Keratinocyte (primary cell): ENCODE measurements around the gene ULK4. TPM values are rescaled to one million over a fixed set of nuclear protein-coding genes. Genes with fewer than 3 reads are reported as not detected.

ENCODE experiments used
- DNase-seq: peaks from one replicate; pipeline ENCODE4 v3.0.0-alpha.2; 2011; ENCODE audit warnings: low read depth, missing footprints, low spot score
- FAIRE-seq: peaks from 2 replicates; lab custom pipeline; 2011; peaks lifted over from hg19 to GRCh38; lab: Jason Lieb, UNC
- H2AFZ ChIP-seq: 2 replicates; pipeline ENCODE4 v1.6.0; 2012; ENCODE audit warnings: low read length, control low read depth, inconsistent platforms; ENCODE audit not compliant: control insufficient read depth
- H3K27ac ChIP-seq: 2 replicates; pipeline ENCODE4 v1.5.1; 2011; ENCODE audit warnings: low read length; ENCODE audit not compliant: control insufficient read depth, insufficient read depth
- H3K27me3 ChIP-seq: 3 replicates; pipeline ENCODE4 v1.6.0; 2011; ENCODE audit warnings: low read length; ENCODE audit not compliant: control insufficient read depth, insufficient read depth; ENCODE audit errors: extremely low read depth
- H3K36me3 ChIP-seq, 2 experiments: 2 replicates in 1 of 2; 3 replicates in 1 of 2; pipeline ENCODE4 v1.5.1; 2011; ENCODE audit warnings: low read length in 2 of 2, mild to moderate bottlenecking in 1 of 2; ENCODE audit not compliant: control insufficient read depth in 2 of 2, insufficient read depth in 2 of 2; ENCODE audit errors: extremely low read depth in 1 of 2
- H3K4me1 ChIP-seq: 3 replicates; pipeline ENCODE4 v1.5.1; 2011; ENCODE audit warnings: low read length; ENCODE audit not compliant: control insufficient read depth, insufficient read depth; ENCODE audit errors: extremely low read depth
- H3K4me2 ChIP-seq: 3 replicates; pipeline ENCODE4 v1.6.0; 2011; ENCODE audit warnings: low read depth, low read length; ENCODE audit not compliant: control insufficient read depth, insufficient read depth; ENCODE audit errors: extremely low read depth
- H3K4me3 ChIP-seq, 3 experiments: fragments of 200-600 bp in 1 of 3; sonication (generic) in 1 of 3; 2 replicates in 2 of 3; 3 replicates in 1 of 3; pipeline ENCODE4 v1.5.1; 2011 to 2016; ENCODE audit warnings: low read length in 3 of 3, mild to moderate bottlenecking in 3 of 3, control low read depth in 2 of 3, inconsistent platforms in 1 of 3, low read depth in 1 of 3, mixed read lengths in 1 of 3, mixed run types in 1 of 3, moderate library complexity in 1 of 3; ENCODE audit not compliant: control insufficient read depth in 2 of 3, insufficient read depth in 2 of 3; ENCODE audit errors: extremely low read depth in 1 of 3
- H3K79me2 ChIP-seq: 2 replicates; pipeline ENCODE4 v1.6.0; 2012; ENCODE audit warnings: low read length; ENCODE audit not compliant: control insufficient read depth, insufficient read depth
- H3K9ac ChIP-seq: 3 replicates; pipeline ENCODE4 v1.6.0; 2011; ENCODE audit warnings: low read length; ENCODE audit not compliant: control insufficient read depth, insufficient read depth; ENCODE audit errors: extremely low read depth
- H3K9me1 ChIP-seq: 3 replicates; pipeline ENCODE4 v1.6.0; 2011; ENCODE audit warnings: low read length; ENCODE audit not compliant: control insufficient read depth, insufficient read depth; ENCODE audit errors: extremely low read depth
- H3K9me3 ChIP-seq: 2 replicates; pipeline ENCODE4 v1.5.1; 2012; ENCODE audit warnings: low read depth, low read length; ENCODE audit not compliant: control insufficient read depth
- H4K20me1 ChIP-seq: 3 replicates; pipeline ENCODE4 v1.6.0; 2011; ENCODE audit warnings: low read length; ENCODE audit not compliant: control insufficient read depth, insufficient read depth; ENCODE audit errors: extremely low read depth
- EZH2 ChIP-seq: IDR thresholded peaks from one replicate; pipeline ENCODE4 v1.6.1; 2012; ENCODE audit warnings: inconsistent platforms, mild to moderate bottlenecking, low read length, moderate library complexity
- dilution Hi-C: fragments of 300-500 bp; cut with MboI; formaldehyde crosslinking; loops from one replicate; pipeline ENCODE4 v1.7.0; 2020; ENCODE audit warnings: low sequenced_read_pairs; ENCODE audit not compliant: extremely low pct_ligation_motif_present
- polyA plus RNA-seq, 5 experiments: library from polyadenylated mRNA; depleted of rRNA in 3 of 5; stranded (reverse) in 3 of 5; stranded (forward) in 1 of 5; unstranded in 1 of 5; fragments of >200 nt; gene quantifications; 1 replicate in 1 of 5; 2 replicates in 3 of 5; 3 replicates in 1 of 5; pipeline versions ENCODE4 v1.2.1 to v1.2.3, GENCODE V29; 2011 to 2012; ENCODE audit warnings: missing spikeins in 2 of 5, low read depth in 1 of 5, low replicate concordance in 1 of 5
- TF ChIP-seq, protein P1 (sequence below), 3 experiments: IDR thresholded peaks in 1 of 3; conservative IDR thresholded peaks in 1 of 3; optimal IDR thresholded peaks in 1 of 3; 2 replicates in 2 of 3; 3 replicates in 1 of 3; pipeline versions ENCODE3 to v1.5.1; 2011; ENCODE audit warnings: low read length in 3 of 3, mild to moderate bottlenecking in 3 of 3, moderate library complexity in 2 of 3, control low read depth in 1 of 3, inconsistent platforms in 1 of 3; ENCODE audit not compliant: insufficient read depth in 2 of 3; ENCODE audit errors: extremely low read depth in 1 of 3

ULK4 gene
- polyA plus RNA-seq, 1 donor (not counting 4 experiments of a cell fraction or from before 2014, with no cell fraction given): 6.1 TPM

DNA sequence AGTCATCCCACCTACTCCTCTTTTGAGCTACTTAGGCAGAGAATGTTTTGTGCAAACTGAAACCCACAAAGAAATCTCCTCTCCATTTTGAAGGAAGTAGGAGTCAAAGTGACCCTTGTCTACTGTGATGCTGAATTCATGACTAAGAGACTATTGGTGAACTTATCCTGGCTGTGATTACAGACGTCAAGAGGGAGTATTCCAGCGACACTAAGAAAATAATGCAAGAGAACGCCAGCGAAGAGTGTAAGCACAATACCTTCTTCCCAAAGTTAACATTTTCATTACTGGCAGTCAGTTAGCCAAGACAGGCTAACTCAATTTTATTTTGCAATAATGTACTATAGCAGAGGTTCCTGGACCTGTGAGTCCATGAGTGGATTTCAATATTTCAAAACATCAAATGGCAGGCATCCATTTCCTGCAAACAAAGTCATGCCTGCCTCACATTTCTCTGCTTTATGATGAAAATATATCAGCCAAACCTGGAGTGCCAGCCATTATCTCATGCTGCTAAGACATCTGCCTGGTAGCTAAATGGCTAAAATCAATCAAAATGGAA is 703.6 kb downstream of the ULK4 start:
- H3K9me1 ChIP-seq: no peaks in the 10 kb centered on the region
- dilution Hi-C loops: no loop called here
- H3K4me2 ChIP-seq: no peak overlapping the region
- no peaks in the 10 kb centered on the region for H3K4me1 ChIP-seq
- no peak overlapping the region for H3K4me3 ChIP-seq
- no peak for TF ChIP-seq EZH2
- TF ChIP-seq, protein P1, sequence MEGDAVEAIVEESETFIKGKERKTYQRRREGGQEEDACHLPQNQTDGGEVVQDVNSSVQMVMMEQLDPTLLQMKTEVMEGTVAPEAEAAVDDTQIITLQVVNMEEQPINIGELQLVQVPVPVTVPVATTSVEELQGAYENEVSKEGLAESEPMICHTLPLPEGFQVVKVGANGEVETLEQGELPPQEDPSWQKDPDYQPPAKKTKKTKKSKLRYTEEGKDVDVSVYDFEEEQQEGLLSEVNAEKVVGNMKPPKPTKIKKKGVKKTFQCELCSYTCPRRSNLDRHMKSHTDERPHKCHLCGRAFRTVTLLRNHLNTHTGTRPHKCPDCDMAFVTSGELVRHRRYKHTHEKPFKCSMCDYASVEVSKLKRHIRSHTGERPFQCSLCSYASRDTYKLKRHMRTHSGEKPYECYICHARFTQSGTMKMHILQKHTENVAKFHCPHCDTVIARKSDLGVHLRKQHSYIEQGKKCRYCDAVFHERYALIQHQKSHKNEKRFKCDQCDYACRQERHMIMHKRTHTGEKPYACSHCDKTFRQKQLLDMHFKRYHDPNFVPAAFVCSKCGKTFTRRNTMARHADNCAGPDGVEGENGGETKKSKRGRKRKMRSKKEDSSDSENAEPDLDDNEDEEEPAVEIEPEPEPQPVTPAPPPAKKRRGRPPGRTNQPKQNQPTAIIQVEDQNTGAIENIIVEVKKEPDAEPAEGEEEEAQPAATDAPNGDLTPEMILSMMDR (optimal IDR thresholded peaks at IDR 0.05 in 1 of 3, IDR thresholded peaks at IDR 0.05 in 1 of 3, conservative IDR thresholded peaks at IDR 0.05 in 1 of 3; ENCODE audit: extremely low read depth in 1 of 3, insufficient read depth in 2 of 3, low read length in 3 of 3): no peak
- DNase-seq (no peak), FAIRE-seq (no peak)
- H3K9ac ChIP-seq: no peak overlapping the region
- no peak overlapping the region for H2AFZ ChIP-seq
- H3K9me3 ChIP-seq: no peaks in the 10 kb centered on the region
- H3K27me3 ChIP-seq: no peaks in the 10 kb centered on the region
- no peaks in the 10 kb centered on the region for H3K79me2 ChIP-seq
- no peak overlapping the region for H3K27ac ChIP-seq
- no peaks in the 10 kb centered on the region for H3K36me3 ChIP-seq
- no peaks in the 10 kb centered on the region for H4K20me1 ChIP-seq

DNA sequence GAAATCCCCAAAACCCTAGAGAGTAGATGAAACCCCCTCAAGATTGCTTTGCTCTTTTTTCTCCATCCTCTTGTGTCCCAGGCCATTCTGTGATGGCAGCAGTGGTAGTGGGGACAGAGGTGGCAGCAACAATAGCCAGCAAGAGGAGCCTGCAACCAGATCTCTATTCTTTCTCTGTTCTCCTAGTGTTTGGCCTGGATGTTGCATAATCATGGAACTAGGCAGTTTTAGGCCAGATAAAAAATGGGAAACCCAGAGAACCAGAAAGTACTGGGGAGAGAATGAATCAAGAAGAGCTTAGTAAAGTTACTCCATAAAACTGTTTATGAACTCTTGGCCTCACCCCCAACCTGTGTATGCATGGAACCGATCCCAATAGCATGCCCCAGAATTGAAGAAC is 710.3 kb downstream of the ULK4 start:
- H3K4me2 ChIP-seq: no peak overlapping the region
- no peak overlapping the region for H3K27ac ChIP-seq
- no peak overlapping the region for H3K4me3 ChIP-seq
- no peaks in the 10 kb centered on the region for H3K36me3 ChIP-seq
- dilution Hi-C loops: no loop called here
- no peaks in the 10 kb centered on the region for H4K20me1 ChIP-seq
- no peaks in the 10 kb centered on the region for H3K27me3 ChIP-seq
- H3K9ac ChIP-seq: no peak overlapping the region
- no peak for DNase-seq
- FAIRE-seq: no peak
- no peak for TF ChIP-seq EZH2
- TF ChIP-seq, protein P1 (optimal IDR thresholded peaks at IDR 0.05 in 1 of 3, IDR thresholded peaks at IDR 0.05 in 1 of 3, conservative IDR thresholded peaks at IDR 0.05 in 1 of 3; ENCODE audit: extremely low read depth in 1 of 3, insufficient read depth in 2 of 3, low read length in 3 of 3): no peak
- H3K9me3 ChIP-seq: no peaks in the 10 kb centered on the region
- no peaks in the 10 kb centered on the region for H3K79me2 ChIP-seq
- H3K9me1 ChIP-seq: no peaks in the 10 kb centered on the region
- no peaks in the 10 kb centered on the region for H3K4me1 ChIP-seq
- no peak overlapping the region for H2AFZ ChIP-seq
